Germinal center (tissue), 1 donor: Measurements from ENCODE around the gene MTCH2.
A peak's percentile ranks its signal among the peaks of the same experiment; 100 is the strongest.
"Not testable (repeated sequence)": the region's sequence is repeated elsewhere in the genome, so short reads cannot be mapped to it uniquely, and the experiment has no call there.

Source experiments
- DNase-seq: peaks from one replicate; pipeline ENCODE4 v3.0.0; 2012; ENCODE audit warnings: mixed read lengths, low spot score

MTCH2 gene

GRCh38 chr11:47642099-47642855 lies at the start of gene MTCH2:
Gene MTCH2 (minus strand): TSS chr11:47642559. CDS start chr11:47642465, 94 bp downstream.
- peak; percentile 98 for DNase-seq

GRCh38 chr11:47691979-47692378 lies 49.6 kb upstream of the MTCH2 start:
- no peak for DNase-seq

GRCh38 chr11:47689480-47689879 lies 47.1 kb upstream of the MTCH2 start:
- DNase-seq: no peak

- no peak for DNase-seq
These were observed 46.6 kb upstream of the MTCH2 start for GRCh38 chr11:47688991-47689390.

- no peak for DNase-seq
These were observed 45.8 kb upstream of the MTCH2 start for GRCh38 chr11:47688111-47688510.

- DNase-seq: not testable (repeated sequence)
These were observed 44.3 kb upstream of the MTCH2 start for GRCh38 chr11:47686704-47687103.

GRCh38 chr11:47686151-47686550 lies 43.8 kb upstream of the MTCH2 start:
- DNase-seq: no peak

GRCh38 chr11:47675851-47676250 lies 33.5 kb upstream of the MTCH2 start:
- DNase-seq: no peak

- no peak for DNase-seq
These were observed 29.9 kb upstream of the MTCH2 start for GRCh38 chr11:47672283-47672730.

- no peak for DNase-seq
These were observed 27.5 kb upstream of the MTCH2 start for GRCh38 chr11:47669856-47670255.

- DNase-seq: no peak
These were observed 26.3 kb upstream of the MTCH2 start for GRCh38 chr11:47668665-47669064.

GRCh38 chr11:47667555-47667954 lies 25.2 kb upstream of the MTCH2 start:
- DNase-seq: no peak

GRCh38 chr11:47667135-47667534 lies 24.8 kb upstream of the MTCH2 start:
- no peak for DNase-seq

GRCh38 chr11:47664936-47665335 lies 22.6 kb upstream of the MTCH2 start:
- not testable (repeated sequence) for DNase-seq

- DNase-seq: no peak
These were observed 18.9 kb upstream of the MTCH2 start for GRCh38 chr11:47661245-47661644.

GRCh38 chr11:47659276-47659675 lies 16.9 kb upstream of the MTCH2 start:
- DNase-seq: no peak

GRCh38 chr11:47656260-47656885 lies 14.0 kb upstream of the MTCH2 start:
- no peak for DNase-seq

- no peak for DNase-seq
These were observed 9.6 kb upstream of the MTCH2 start for GRCh38 chr11:47651818-47652469.

- DNase-seq: no peak
These were observed 6.9 kb upstream of the MTCH2 start for GRCh38 chr11:47649276-47649675.

- no peak for DNase-seq
These were observed 3.7 kb upstream of the MTCH2 start for GRCh38 chr11:47646019-47646418.

GRCh38 chr11:47645500-47645899 lies 3.1 kb upstream of the MTCH2 start:
- no peak for DNase-seq

- no peak for DNase-seq
These were observed 710 bp downstream of the MTCH2 start for GRCh38 chr11:47641600-47642098.

GRCh38 chr11:47640506-47640905 lies 1.9 kb downstream of the MTCH2 start:
- DNase-seq: not testable (repeated sequence)
